GM12873 (cell line): ENCODE measurements around the gene SIX2.
A peak's percentile ranks its signal among the peaks of the same experiment; 100 is the strongest.

ENCODE experiments used
- CTCF ChIP-seq: IDR thresholded peaks from 2 replicates; pipeline ENCODE4 v1.5.1; 2012; ENCODE audit warnings: low read depth, mild to moderate bottlenecking, moderate library complexity, low read length, control low read depth; ENCODE audit not compliant: insufficient read depth; ENCODE audit errors: missing control alignments

SIX2 gene

GRCh38 chr2:44969936-44970335 is 39.3 kb downstream of the SIX2 start:
- no peak for TF ChIP-seq CTCF

- no peak for TF ChIP-seq CTCF
These were observed 41.4 kb downstream of the SIX2 start for GRCh38 chr2:44967727-44968432.

GRCh38 chr2:44967056-44967455 is 42.2 kb downstream of the SIX2 start:
- no peak for TF ChIP-seq CTCF

GRCh38 chr2:44965684-44966083 is 43.6 kb downstream of the SIX2 start:
- no peak for TF ChIP-seq CTCF

GRCh38 chr2:44964752-44965236 is 44.5 kb downstream of the SIX2 start:
- TF ChIP-seq CTCF: peak; percentile 21

- TF ChIP-seq CTCF: no peak
These were observed 47.0 kb downstream of the SIX2 start for GRCh38 chr2:44962176-44962695.

GRCh38 chr2:44960871-44961270 is 48.4 kb downstream of the SIX2 start:
- TF ChIP-seq CTCF: no peak
